GM18909 (cell line): ENCODE results near the gene MYH7B.

Experiments
- ATAC-seq: cut with Tn5 transposase; IDR thresholded peaks from one replicate; pipeline ENCODE4 v1.9.1; 2021; ENCODE audit warnings: mild to moderate bottlenecking; ENCODE audit not compliant: unreplicated experiment, poor library complexity

MYH7B gene

DNA sequence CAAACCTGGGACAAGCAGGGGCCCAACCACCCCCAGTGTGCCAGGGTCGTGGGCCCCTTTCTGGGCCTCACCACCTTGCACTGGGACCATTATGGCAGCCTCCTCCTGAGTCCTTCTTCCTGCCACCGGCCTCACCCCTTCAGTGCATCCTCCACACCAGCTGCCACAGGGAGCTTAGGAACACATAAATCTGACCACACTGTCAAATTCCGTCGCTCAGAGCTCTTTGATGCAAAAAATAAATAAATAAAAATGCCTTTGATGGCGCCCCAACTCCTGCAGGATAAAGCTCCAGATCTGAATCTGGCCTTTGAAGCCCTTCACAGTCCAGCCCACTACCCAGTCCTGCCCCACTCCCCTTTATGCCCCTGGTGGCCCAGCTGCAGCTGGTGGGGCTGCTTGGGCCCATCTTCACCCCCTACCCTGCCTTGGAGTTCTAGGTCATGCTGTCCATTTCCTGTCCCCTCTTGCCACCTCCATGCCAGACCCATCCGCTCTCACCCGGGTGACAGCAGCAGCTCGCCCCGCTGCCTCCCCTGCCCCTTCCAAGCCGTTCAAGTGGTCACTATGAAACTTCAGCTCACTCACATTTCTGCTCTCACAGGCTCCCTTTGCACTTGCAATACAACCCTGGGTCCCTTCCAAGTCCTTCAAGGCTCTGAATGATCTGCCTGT, 16.0 kb downstream of the MYH7B start:
- no peak for ATAC-seq

DNA sequence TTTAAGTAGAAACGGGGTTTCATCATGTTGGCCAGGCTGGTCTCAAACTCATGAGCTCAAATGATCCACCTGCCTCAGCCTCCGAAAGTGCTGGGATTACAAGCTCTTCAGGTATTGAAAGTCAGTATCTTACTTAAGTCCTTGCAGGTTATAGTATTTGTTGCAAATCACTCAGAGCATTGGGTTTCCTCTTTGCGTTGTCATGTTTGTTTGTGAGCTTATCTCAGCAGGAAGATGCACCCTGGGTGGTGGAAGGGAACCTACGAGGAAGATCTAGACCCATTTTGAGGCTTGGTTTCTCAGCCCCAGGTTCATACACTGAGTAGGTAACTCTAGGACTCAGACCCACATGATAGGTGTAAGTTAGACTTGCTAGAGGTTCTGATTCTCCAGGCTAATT, 18.6 kb downstream of the MYH7B start:
- ATAC-seq: no peak

DNA sequence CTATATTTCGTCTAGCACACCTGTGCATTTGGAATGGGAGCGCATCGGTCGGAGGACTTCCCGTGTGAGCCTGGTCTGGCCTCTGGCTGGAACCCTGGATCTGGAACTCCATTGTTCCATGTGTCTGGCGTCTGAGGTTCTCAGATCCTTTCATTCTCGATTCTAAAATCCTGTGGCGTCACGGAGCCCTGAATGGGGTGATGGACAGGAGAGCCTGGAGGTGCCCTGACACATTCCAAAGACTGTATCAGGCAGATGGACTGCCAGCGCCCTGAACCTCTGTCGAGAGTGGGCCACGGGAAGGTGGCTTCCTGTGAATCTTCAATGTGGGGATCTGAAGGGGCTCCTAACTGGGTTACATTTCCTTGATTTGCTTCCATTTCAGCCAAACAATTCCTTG, 20.6 kb downstream of the MYH7B start:
- ATAC-seq: no peak

GRCh38 chr20:34977365-34978091, 21.9 kb downstream of the MYH7B start:
- no peak for ATAC-seq

GRCh38 chr20:34978092-34978744, 22.6 kb downstream of the MYH7B start:
- ATAC-seq: no peak

DNA sequence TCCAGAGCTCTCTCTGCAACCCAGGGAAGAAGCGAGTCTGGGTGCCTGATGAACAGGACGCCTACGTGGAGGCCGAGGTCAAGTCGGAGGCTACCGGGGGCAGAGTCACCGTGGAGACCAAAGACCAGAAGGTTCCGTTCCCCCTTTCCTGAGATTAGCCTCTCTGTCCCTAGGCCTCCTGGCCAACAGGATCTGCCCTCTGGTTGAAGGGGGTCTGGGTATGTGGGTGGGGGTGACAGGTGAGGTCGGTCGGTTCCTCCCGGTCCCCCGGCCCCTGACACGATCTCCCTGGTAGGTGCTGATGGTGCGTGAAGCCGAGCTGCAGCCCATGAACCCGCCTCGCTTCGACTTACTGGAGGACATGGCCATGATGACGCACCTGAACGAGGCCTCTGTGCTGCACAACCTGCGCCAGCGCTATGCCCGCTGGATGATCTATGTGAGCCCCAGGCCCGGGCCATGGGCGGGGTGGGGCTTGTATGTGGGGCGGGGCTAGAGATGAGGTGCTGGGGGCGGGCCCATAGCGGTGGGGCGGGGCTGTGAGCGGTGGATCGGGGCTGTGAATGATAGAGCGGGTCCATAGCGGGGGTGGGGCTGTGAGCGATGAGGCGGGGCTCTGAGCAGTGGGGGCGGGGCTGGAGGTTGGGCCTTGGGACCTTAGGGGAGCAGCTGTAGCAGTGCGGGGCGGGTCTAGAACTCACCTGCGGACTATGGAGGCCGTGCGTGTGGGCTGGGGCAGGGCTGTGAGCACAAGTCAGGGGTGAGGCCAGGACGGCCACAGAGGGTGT, 23.9 kb downstream of the MYH7B start:
- no peak for ATAC-seq

DNA sequence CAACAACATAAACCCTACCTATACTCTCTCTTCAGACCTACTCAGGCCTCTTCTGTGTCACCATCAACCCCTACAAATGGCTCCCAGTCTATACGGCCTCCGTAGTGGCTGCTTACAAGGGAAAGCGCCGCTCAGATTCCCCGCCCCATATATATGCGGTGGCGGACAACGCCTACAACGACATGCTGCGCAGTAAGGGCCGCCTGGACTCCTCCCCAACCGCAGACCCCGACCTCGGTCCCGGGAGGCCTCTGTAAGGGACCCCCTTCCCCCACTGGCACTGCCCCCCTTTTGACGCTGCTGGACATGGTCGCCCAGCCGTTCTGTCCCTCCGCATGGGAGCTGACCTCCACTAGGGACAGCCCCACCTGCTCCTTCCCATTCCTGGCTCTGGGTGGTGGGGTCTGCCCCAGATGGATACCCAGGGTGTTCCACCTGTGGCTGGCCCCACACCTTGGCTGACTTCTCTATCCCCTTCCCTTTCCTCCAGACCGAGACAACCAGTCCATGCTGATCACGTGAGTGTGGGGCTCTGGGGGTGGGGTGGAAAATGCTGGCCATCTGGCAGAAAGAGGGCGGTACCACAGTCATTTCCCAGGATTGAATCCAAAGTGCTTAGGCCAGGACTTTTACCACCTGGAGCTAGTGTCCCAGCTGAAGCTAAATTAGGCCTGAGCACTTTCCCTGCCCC, 25.0 kb downstream of the MYH7B start:
- ATAC-seq: no peak

DNA sequence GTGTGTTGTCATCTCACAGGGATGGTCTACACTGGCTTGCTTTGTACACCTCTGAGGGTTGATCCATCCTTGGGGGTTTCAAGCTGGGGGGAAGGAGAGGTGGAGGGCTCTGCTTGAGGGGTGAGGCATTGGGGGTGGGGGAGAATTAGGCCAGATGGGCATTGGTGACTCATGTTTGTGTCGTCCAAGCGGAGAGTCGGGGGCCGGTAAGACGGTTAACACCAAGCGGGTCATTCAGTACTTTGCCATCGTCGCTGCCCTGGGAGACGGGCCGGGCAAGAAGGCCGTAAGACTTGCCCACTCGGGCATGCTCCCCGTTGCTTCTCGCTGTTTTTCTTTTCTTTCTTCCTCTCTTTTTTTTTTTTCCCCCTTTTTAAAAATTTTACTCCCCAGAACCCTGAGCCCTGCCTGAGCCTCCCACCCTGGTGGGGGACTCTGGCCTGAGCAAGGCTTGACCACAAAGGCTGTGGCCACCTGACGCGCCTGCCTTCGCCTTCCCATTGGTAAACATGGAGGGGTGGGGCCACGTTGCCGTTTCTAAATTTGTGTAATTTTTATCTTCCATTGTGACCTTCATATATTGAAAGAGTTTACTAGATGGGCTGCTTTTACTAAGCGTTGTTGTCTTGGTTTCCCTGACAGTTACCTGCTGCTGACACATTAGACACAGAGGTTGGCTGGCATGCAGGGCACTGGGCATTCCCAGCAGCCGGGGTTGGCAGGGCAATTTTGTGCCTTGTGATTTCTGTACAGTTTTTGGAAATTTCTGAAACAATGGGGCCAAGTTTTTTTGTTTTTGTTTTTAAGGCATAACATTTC, 26.8 kb downstream of the MYH7B start:
- ATAC-seq: no peak

- ATAC-seq: no peak
These were observed 27.6 kb downstream of the MYH7B start for GRCh38 chr20:34983089-34983820.

- ATAC-seq: no peak
These were observed 28.5 kb downstream of the MYH7B start for GRCh38 chr20:34983995-34984735.

DNA sequence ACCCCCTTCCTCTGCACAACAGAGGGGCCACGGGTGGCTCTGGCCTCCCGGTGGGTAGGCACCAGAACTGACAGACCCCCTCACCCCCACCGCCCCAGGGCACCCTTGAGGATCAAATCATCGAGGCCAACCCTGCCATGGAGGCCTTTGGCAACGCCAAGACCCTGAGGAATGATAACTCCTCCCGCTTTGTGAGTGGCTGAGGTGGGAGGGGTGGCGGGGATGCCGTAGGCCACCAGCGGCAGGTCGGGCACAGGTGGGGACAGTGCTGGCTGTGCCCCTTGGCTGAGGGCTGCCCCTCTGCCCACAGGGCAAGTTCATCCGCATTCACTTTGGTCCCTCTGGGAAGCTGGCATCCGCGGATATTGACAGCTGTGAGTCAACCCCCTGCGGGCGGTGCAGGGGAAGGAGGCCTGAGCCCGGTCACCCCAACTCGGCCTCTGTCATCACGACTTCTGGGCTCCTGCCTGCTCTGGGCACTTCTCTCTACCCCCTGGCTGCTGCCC, 29.1 kb downstream of the MYH7B start:
- ATAC-seq: no peak

DNA sequence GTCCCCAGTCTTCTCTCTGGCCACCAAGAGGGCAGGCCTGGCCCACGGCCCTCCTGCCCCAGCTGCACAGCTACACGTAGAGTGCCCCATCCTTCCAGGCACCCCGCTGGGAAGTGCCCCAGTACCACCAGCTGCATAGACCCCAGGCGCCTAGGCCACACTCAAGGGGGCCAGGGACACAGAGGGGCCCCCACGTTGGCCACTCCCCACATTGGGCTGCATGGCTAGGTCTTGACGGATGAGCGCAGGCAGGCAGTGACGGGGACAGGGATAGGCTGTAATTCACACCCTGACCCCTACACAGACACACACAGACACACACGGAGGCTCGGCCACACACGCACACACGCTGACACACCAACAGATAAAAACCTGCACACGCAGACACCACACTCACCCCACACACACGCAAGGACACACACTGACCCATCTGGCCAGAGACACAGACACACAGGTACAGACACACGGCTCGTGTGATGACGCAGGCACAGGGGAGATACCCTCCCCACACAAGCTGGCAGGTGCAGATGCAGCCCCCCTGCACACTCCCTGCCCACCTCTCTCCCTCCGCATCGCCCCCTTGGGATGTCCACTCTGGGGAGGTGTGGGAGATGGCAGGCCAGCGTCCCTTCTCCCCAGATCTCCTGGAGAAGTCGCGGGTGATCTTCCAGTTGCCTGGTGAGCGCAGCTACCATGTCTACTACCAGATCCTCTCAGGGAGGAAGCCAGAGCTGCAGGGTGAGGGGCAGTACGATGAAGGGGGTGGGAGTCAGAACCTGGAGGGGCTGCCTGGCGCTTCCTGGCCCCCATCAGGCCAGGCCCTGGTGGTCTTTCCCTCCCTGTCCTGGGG, 30.0 kb downstream of the MYH7B start:
- no peak for ATAC-seq

DNA sequence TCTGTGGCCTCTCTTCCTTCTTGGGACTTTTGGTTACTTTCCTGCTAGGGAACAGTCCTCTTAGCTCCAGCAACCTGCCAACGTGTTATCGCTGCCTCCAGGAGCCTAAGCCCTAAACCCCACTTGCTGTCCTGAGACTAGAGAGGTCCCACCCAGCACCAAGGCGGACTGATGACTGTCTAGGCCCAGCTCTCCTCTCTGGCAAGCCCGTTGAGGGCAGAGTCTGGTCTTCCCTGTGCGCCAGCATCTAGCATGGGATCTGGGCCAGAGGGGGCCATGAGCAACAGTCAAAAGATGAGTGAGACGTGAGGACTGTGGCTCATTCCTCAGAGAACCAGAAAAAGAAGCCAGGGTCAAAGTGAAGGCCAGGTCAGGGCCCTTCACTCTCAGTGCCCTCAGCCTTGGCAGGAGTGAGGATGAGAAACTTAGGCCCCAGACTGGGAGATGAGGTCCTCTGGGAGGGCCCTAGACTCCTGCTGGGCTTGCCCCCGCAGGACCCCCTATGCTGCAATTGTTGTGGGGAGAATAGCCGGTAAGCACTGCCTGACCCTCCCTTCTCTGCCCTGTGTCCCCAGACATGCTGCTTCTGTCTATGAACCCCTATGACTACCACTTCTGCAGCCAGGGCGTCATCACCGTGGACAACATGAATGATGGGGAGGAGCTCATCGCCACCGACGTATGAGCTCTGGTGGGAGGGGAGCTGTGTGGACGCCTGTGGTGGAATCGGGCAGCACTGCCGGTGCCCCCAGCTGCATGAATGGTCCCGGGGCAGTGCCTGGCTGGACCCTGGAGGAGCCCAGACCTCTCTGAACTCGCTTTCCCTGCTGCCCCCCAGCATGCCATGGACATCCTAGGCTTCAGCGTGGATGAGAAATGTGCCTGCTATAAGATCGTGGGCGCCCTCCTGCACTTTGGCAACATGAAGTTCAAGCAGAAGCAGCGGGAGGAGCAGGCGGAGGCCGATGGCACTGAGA, 30.9 kb downstream of the MYH7B start:
- no peak for ATAC-seq

- no peak for ATAC-seq
These were observed 31.9 kb downstream of the MYH7B start for GRCh38 chr20:34987288-34988190.

- no peak for ATAC-seq
These were observed 32.5 kb downstream of the MYH7B start for GRCh38 chr20:34988191-34988540.
